Activated CD8-positive, alpha-beta T cell treated with anti-CD3 and anti-CD28 coated beads for 36 hours (primary cell): ENCODE measurements around the gene ZNF155. TPM values are rescaled to one million over a fixed set of nuclear protein-coding genes. Genes with fewer than 3 reads are reported as not detected.

Source experiments
- ATAC-seq: fragments of 200-7000 bp; cut with Tn5 transposase; one replicate; pipeline ENCODE4 v1.10.0; 2021; ENCODE audit warnings: mild to moderate bottlenecking, moderate library complexity
- CTCF ChIA-PET: fragments of 350-600 bp; sonication (Branson Sonifier 250); formaldehyde crosslinking; loops from one replicate; lab custom pipeline; 2021; ENCODE audit warnings: antibody characterized with exemption; lab: Charles Lee
- POLR2A ChIA-PET: fragments of 350-600 bp; sonication (Branson Sonifier 250); formaldehyde crosslinking; loops from one replicate; lab custom pipeline; 2021; ENCODE audit warnings: antibody characterized with exemption; lab: Charles Lee
- DNase-seq: peaks from one replicate; pipeline ENCODE4 v3.0.0-alpha.2; 2020
- H3K27ac Mint-ChIP-seq: one replicate; pipeline ENCODE4 v1.8.0; 2021; ENCODE audit warnings: mild to moderate bottlenecking, mixed read lengths
- H3K27me3 Mint-ChIP-seq: one replicate; pipeline ENCODE4 v1.8.0; 2021; ENCODE audit warnings: mixed read lengths
- H3K36me3 Mint-ChIP-seq: one replicate; pipeline ENCODE4 v1.8.0; 2021; ENCODE audit warnings: low read depth, mixed read lengths
- H3K4me1 Mint-ChIP-seq: one replicate; pipeline ENCODE4 v1.8.0; 2021; ENCODE audit warnings: low read depth, mixed read lengths
- H3K4me3 Mint-ChIP-seq: one replicate; pipeline ENCODE4 v1.8.0; 2021; ENCODE audit warnings: mild to moderate bottlenecking, moderate library complexity, mixed read lengths
- H3K9me3 Mint-ChIP-seq: one replicate; pipeline ENCODE4 v1.8.0; 2021; ENCODE audit warnings: mixed read lengths
- intact Hi-C: fragments of 100-400 bp; cut with micrococcal nuclease; formaldehyde crosslinking; loops from one replicate; pipeline ENCODE4 v1.10.0; 2022
- total RNA-seq, 2 experiments: library from RNA; stranded (reverse); gene quantifications; one replicate each; pipeline ENCODE4 v1.2.3, GENCODE V29; 2021
- TF ChIP-seq, protein P1 (sequence below): fragments of 200-600 bp; IDR thresholded peaks from one replicate; pipeline ENCODE4 v1.8.0; 2022; ENCODE audit warnings: antibody characterized with exemption, mild to moderate bottlenecking

The ZNF155 gene
- total RNA-seq, 2 experiments from 2014 or later, result 2.6 to 2.9 TPM

DNA sequence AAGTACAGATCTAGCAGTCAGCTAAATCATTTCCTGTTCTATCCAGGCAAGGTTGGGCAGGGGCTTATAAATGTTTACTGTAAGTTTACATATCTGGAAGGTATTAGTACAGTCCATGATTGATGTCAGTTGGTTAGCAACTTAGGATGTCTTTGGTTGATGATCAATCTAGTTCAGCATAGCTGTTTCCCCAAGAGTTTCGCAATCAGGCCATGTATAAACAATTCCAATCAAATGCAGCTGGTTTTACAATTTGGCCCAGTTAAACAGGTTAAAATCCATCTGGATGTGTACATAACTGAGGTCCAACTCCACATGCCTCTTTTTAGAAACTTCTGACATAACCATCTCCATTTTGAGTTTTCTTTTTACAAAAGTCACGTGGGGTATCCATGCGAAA lies 26.1 kb upstream of the ZNF155 start:
- no peak overlapping the region for H3K4me3 Mint-ChIP-seq
- no peaks in the 10 kb centered on the region for H3K4me1 Mint-ChIP-seq
- no peak overlapping the region for H3K27ac Mint-ChIP-seq
- ChIA-PET CTCF (no interaction called here), POLR2A (interaction anchor here (0.6 kb wide), 1 partner anchor 241 kb away, joined by 3 read pairs; no protein-coding TSS in a partner anchor)
- H3K27me3 Mint-ChIP-seq, result no peaks in the 10 kb centered on the region
- TF ChIP-seq, protein P1, sequence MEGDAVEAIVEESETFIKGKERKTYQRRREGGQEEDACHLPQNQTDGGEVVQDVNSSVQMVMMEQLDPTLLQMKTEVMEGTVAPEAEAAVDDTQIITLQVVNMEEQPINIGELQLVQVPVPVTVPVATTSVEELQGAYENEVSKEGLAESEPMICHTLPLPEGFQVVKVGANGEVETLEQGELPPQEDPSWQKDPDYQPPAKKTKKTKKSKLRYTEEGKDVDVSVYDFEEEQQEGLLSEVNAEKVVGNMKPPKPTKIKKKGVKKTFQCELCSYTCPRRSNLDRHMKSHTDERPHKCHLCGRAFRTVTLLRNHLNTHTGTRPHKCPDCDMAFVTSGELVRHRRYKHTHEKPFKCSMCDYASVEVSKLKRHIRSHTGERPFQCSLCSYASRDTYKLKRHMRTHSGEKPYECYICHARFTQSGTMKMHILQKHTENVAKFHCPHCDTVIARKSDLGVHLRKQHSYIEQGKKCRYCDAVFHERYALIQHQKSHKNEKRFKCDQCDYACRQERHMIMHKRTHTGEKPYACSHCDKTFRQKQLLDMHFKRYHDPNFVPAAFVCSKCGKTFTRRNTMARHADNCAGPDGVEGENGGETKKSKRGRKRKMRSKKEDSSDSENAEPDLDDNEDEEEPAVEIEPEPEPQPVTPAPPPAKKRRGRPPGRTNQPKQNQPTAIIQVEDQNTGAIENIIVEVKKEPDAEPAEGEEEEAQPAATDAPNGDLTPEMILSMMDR, result no peak
- ATAC-seq (no peak), DNase-seq (no peak)
- H3K36me3 Mint-ChIP-seq, result peaks cover 15% of the 10 kb centered on the region
- intact Hi-C loops, result no loop called here
- peaks cover 18% of the 10 kb centered on the region for H3K9me3 Mint-ChIP-seq

DNA sequence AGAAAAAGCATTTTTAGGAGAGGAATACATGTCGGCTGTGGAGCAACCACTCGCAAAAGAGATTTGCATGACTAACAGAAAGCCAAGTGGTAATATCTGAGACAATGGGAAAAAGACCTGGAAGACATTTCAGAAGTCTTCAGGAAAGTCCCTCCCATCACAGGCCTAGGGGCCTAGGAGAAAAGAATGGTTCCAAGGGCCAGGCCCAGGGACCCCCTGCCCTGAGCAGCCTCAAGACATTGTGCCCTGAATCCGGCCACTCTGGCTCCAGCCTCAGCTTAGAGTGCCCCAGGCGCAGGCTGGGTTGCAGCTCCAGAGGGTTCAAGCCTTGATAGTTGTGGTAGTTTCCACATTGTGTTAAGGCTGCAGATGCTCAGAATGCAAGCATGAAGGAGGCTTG lies 23.6 kb upstream of the ZNF155 start:
- no peak overlapping the region for H3K27ac Mint-ChIP-seq
- no peaks in the 10 kb centered on the region for H3K27me3 Mint-ChIP-seq
- intact Hi-C loops, result no loop called here
- CTCF ChIA-PET, result no interaction called here
- DNase-seq (no peak), ATAC-seq (no peak)
- H3K4me3 Mint-ChIP-seq, result no peak overlapping the region
- TF ChIP-seq, protein P1, result no peak
- POLR2A ChIA-PET, result no interaction called here
- H3K36me3 Mint-ChIP-seq, result peaks cover 36% of the 10 kb centered on the region
- peaks cover 30% of the 10 kb centered on the region for H3K9me3 Mint-ChIP-seq
- H3K4me1 Mint-ChIP-seq, result no peaks in the 10 kb centered on the region

DNA sequence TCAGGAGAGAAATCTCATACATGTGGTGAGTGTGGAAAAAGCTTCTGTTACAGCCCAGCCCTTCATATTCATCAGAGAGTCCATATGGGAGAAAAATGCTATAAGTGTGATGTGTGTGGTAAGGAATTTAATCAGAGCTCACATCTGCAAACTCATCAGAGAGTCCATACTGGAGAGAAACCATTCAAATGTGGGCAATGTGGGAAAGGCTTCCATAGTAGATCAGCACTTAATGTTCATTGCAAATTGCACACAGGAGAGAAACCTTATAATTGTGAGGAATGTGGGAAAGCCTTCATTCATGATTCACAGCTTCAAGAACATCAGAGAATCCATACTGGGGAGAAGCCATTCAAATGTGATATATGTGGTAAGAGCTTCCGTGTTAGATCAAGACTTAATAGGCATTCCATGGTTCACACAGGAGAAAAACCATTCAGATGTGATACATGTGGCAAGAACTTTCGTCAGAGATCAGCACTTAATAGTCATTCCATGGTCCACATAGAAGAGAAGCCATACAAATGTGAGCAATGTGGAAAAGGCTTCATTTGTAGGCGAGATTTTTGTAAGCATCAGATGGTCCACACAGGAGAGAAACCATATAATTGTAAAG lies 17.8 kb upstream of the ZNF155 start:
- ChIA-PET CTCF (no interaction called here), POLR2A (no interaction called here)
- intact Hi-C loops, result no loop called here
- Mint-ChIP-seq H3K27me3 (no peaks in the 10 kb centered on the region), H3K27ac (no peak overlapping the region), H3K36me3 (peaks cover 65% of the 10 kb centered on the region), H3K4me3 (no peak overlapping the region), H3K4me1 (no peaks in the 10 kb centered on the region), H3K9me3 (peaks cover 61% of the 10 kb centered on the region)
- DNase-seq (no peak), ATAC-seq (no peak)
- TF ChIP-seq, protein P1, result no peak

DNA sequence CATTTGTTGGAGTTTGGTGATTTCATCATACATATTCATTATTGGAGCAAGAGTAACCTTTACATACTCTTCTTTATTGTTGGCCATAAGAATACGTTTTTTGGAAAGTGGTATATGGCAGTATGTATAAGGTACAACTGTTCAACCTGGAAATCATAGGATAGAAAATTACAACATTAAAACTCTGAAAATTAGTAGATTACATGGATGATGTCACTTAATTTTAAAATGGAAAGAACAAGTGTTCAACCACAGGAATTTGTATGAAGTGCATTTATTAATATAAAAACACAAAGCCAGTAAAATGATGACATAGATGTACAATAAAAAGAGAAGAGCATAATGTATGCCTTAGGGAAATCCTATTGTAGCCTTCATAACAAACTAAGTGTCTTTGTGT lies 7.3 kb upstream of the ZNF155 start:
- POLR2A ChIA-PET, result no interaction called here
- H3K27me3 Mint-ChIP-seq, result no peaks in the 10 kb centered on the region

DNA sequence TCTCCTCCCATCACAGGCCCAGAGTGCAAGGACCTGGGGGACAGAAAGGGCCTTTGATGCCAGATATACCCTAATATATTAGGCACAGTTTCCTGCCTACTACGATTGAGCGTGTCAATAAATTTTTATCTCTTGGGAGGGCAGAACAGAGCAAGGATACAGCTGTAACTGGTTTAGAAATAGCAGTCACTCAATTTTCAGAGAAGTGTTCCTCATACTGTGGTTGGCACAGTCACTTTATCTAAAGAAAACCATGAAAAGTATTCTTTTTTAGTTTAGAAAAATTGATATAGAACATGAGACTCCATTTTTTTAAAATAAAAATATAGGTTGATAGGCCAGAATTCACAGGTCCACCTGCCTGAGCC lies 460 bp upstream of the ZNF155 start:
- no peak for DNase-seq
- ATAC-seq, result no peak
- TF ChIP-seq, protein P1, result no peak
- H3K27me3 Mint-ChIP-seq, result no peaks in the 10 kb centered on the region
- CTCF ChIA-PET, result no interaction called here
- H3K4me1 Mint-ChIP-seq, result peaks cover 7% of the 10 kb centered on the region
- intact Hi-C loops, result no loop called here
- POLR2A ChIA-PET, result interaction anchor here (0.6 kb wide), 1 partner anchor 22 kb away, joined by 3 read pairs; no protein-coding TSS in a partner anchor
- peaks cover 6% of the 10 kb centered on the region for H3K9me3 Mint-ChIP-seq
- no peak overlapping the region for H3K27ac Mint-ChIP-seq
- peak overlapping the region; percentile 55 for H3K4me3 Mint-ChIP-seq
- peaks cover 4% of the 10 kb centered on the region for H3K36me3 Mint-ChIP-seq

More for the DNA sequence above, 7.3 kb upstream of the ZNF155 start:
- H3K27ac Mint-ChIP-seq, result no peak overlapping the region
- TF ChIP-seq, protein P1, result no peak
- peaks cover 33% of the 10 kb centered on the region for H3K9me3 Mint-ChIP-seq
- CTCF ChIA-PET, result no interaction called here
- peaks cover 3% of the 10 kb centered on the region for H3K36me3 Mint-ChIP-seq
- DNase-seq, result no peak
- ATAC-seq, result no peak
- H3K4me1 Mint-ChIP-seq, result no peaks in the 10 kb centered on the region
- no peak overlapping the region for H3K4me3 Mint-ChIP-seq
- intact Hi-C loops, result no loop called here
